SK-N-SH (cell line): ENCODE results near the gene ANKRD11.

Experiments used
- CHD2 ChIP-seq: fragments of 150-350 bp; IDR thresholded peaks from 2 replicates; pipeline ENCODE4 v1.6.1; 2018; ENCODE audit warnings: low read length; ENCODE audit not compliant: partially characterized antibody
- EP300 ChIP-seq, 2 experiments: IDR thresholded peaks; 2 replicates each; pipeline versions ENCODE4 v1.4.0 to v1.6.1; 2012; ENCODE audit warnings: borderline replicate concordance in 1 of 2, low read depth in 1 of 2, low read length in 1 of 2
- EZH2phosphoT487 ChIP-seq: fragments of 200-600 bp; sonication (generic); IDR thresholded peaks from 2 replicates; pipeline ENCODE4 v1.6.1; 2017; ENCODE audit warnings: low read depth, mixed run types, mild to moderate bottlenecking, antibody characterized with exemption, moderate library complexity, borderline replicate concordance
- GABPA ChIP-seq: IDR thresholded peaks from 2 replicates; pipeline ENCODE4 v1.4.0; 2012; ENCODE audit warnings: low read depth, mild to moderate bottlenecking
- GATA2 ChIP-seq: sonication (generic); formaldehyde crosslinking; IDR thresholded peaks from 2 replicates; pipeline ENCODE4 v1.5.0; 2020; ENCODE audit warnings: mild to moderate bottlenecking, missing genetic modification reagents
- POLR2AphosphoS5 ChIP-seq: IDR thresholded peaks from 2 replicates; pipeline ENCODE4 v1.6.1; 2012; ENCODE audit warnings: low read depth, low read length
- RAD21 ChIP-seq: IDR thresholded peaks from 2 replicates; pipeline ENCODE4 v1.6.1; 2012; ENCODE audit warnings: mild to moderate bottlenecking, low read length
- TCF12 ChIP-seq: IDR thresholded peaks from 2 replicates; pipeline ENCODE4 v1.4.0; 2012
- TF ChIP-seq, protein P1 (sequence below): fragments of 200-600 bp; sonication (generic); IDR thresholded peaks from 2 replicates; pipeline ENCODE4 v1.6.1; 2017; ENCODE audit warnings: antibody characterized with exemption, mild to moderate bottlenecking, moderate library complexity

DNA sequence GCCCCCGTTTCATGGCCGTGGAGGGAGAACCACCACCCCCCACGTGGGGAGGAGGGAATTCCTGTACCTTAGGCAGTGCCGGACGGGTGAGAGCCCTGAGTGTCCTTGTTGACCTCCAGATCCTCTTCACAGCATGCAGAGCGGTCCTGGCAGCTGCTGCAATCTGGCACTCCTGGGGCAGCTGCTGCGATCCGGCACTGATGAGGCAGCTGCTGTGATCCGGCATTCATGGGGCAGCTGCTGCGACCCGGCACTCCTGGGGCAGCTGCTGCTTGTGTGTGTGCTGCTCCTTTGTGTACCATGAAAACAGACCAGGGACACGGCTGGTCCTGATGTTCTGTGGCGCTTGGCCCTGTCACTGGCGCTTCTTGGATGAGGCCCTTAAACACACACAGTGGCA is 260.1 kb downstream of the ANKRD11 start:
- no peak for TF ChIP-seq GABPA
- TF ChIP-seq GATA2 (CRISPR knock-in tag): no peak
- TF ChIP-seq EZH2phosphoT487: no peak
- no peak for TF ChIP-seq TCF12
- no peak for TF ChIP-seq POLR2AphosphoS5
- no peak for TF ChIP-seq EP300 (IDR thresholded peaks at IDR 0.05; ENCODE audit: borderline replicate concordance in 1 of 2, low read depth in 1 of 2, low read length in 1 of 2)
- TF ChIP-seq CHD2: no peak
- TF ChIP-seq, protein P1, sequence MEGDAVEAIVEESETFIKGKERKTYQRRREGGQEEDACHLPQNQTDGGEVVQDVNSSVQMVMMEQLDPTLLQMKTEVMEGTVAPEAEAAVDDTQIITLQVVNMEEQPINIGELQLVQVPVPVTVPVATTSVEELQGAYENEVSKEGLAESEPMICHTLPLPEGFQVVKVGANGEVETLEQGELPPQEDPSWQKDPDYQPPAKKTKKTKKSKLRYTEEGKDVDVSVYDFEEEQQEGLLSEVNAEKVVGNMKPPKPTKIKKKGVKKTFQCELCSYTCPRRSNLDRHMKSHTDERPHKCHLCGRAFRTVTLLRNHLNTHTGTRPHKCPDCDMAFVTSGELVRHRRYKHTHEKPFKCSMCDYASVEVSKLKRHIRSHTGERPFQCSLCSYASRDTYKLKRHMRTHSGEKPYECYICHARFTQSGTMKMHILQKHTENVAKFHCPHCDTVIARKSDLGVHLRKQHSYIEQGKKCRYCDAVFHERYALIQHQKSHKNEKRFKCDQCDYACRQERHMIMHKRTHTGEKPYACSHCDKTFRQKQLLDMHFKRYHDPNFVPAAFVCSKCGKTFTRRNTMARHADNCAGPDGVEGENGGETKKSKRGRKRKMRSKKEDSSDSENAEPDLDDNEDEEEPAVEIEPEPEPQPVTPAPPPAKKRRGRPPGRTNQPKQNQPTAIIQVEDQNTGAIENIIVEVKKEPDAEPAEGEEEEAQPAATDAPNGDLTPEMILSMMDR: no peak
- TF ChIP-seq RAD21: no peak
